HCT116 (cell line): ENCODE data around the gene FGF14.

Experiments
- CEBPB ChIP-seq: IDR thresholded peaks from 2 replicates; pipeline ENCODE4 v1.6.1; 2012; ENCODE audit warnings: low read depth
- CTCF ChIP-seq, 3 experiments: fragments of 200-600 bp in 1 of 3; sonication (generic) in 1 of 3; IDR thresholded peaks in 2 of 3; conservative IDR thresholded peaks in 1 of 3; 2 replicates each; pipeline ENCODE4 v1.5.1; 2012 to 2017; ENCODE audit warnings: low read depth in 2 of 3, low read length in 2 of 3, antibody characterized with exemption in 1 of 3, borderline replicate concordance in 1 of 3, control low read depth in 1 of 3, mild to moderate bottlenecking in 1 of 3, mixed read lengths in 1 of 3, mixed run types in 1 of 3, moderate library complexity in 1 of 3; ENCODE audit not compliant: insufficient read depth in 1 of 3
- ELF1 ChIP-seq: IDR thresholded peaks from 2 replicates; pipeline ENCODE4 v1.6.1; 2012; ENCODE audit warnings: low read depth, borderline replicate concordance
- EZH2 ChIP-seq: fragments of 200-600 bp; sonication (generic); IDR thresholded peaks from 2 replicates; pipeline ENCODE4 v1.6.1; 2017; ENCODE audit warnings: antibody characterized with exemption, mixed run types
- EZH2phosphoT487 ChIP-seq: fragments of 200-600 bp; IDR thresholded peaks from 2 replicates; pipeline ENCODE4 v1.6.1; 2018; ENCODE audit warnings: antibody characterized with exemption, borderline replicate concordance
- POLR2A ChIP-seq: IDR thresholded peaks from 2 replicates; pipeline ENCODE4 v1.7.0; 2011; ENCODE audit warnings: borderline replicate concordance; ENCODE audit not compliant: insufficient read depth, insufficient read length; ENCODE audit errors: extremely low read depth
- POLR2AphosphoS5 ChIP-seq: IDR thresholded peaks from 2 replicates; pipeline ENCODE4 v1.6.1; 2011; ENCODE audit warnings: mild to moderate bottlenecking, low read depth, low read length, moderate library complexity
- SIN3A ChIP-seq: IDR thresholded peaks from 2 replicates; pipeline ENCODE4 v1.6.1; 2012; ENCODE audit warnings: low read depth
- SP1 ChIP-seq: IDR thresholded peaks from 2 replicates; pipeline ENCODE4 v1.6.1; 2012; ENCODE audit warnings: low read depth

GRCh38 chr13:102145750-102146149 is 256.1 kb downstream of the FGF14 start:
- TF ChIP-seq EZH2phosphoT487 (no peak), CTCF (IDR thresholded peaks at IDR 0.05 in 2 of 3, conservative IDR thresholded peaks at IDR 0.05 in 1 of 3; ENCODE audit: borderline replicate concordance in 1 of 3, insufficient read depth in 1 of 3, low read depth in 2 of 3, low read length in 2 of 3) (no peak), CEBPB (no peak), POLR2AphosphoS5 (no peak), POLR2A (no peak), EZH2 (no peak), SP1 (no peak), ELF1 (no peak), SIN3A (no peak)
